SK-N-MC (cell line): Measurements from ENCODE around the gene MTERF4.

Source experiments
- EZH2 ChIP-seq: fragments of 200-600 bp; sonication (generic); IDR thresholded peaks from one replicate; pipeline ENCODE4 v1.6.1; 2017; ENCODE audit warnings: antibody characterized with exemption
- POLR2AphosphoS5 ChIP-seq: IDR thresholded peaks from 2 replicates; pipeline ENCODE4 v1.6.1; 2012; ENCODE audit warnings: mild to moderate bottlenecking, low read depth, low read length, borderline replicate concordance

- no peak for TF ChIP-seq POLR2AphosphoS5
- no peak for TF ChIP-seq EZH2
Observed at GRCh38 chr2:241110607-241111439, 8.7 kb upstream of the MTERF4 start.
